Neuronal stem cell (in vitro differentiated cells): ENCODE results near the gene CPNE4.
"Not testable (repeated sequence)": the region's sequence is repeated elsewhere in the genome, so short reads cannot be mapped to it uniquely, and the experiment has no call there.

Experiments used
- DNase-seq: peaks from one replicate; pipeline ENCODE4 v3.0.0-alpha.2; 2013; ENCODE audit warnings: low spot score
- H2AFZ ChIP-seq: one replicate; pipeline ENCODE4 v1.6.1; 2013; ENCODE audit warnings: mild to moderate bottlenecking, low read length, inconsistent platforms
- H2AK5ac ChIP-seq: 2 replicates; pipeline ENCODE4 v1.6.1; 2013; ENCODE audit warnings: low read depth, mild to moderate bottlenecking, inconsistent platforms, low read length, moderate library complexity, mixed read lengths
- H2BK120ac ChIP-seq: 2 replicates; pipeline ENCODE4 v1.6.1; 2013; ENCODE audit warnings: low read depth, mild to moderate bottlenecking, inconsistent platforms, low read length, moderate library complexity, mixed read lengths
- H2BK12ac ChIP-seq: one replicate; pipeline ENCODE4 v1.6.1; 2013; ENCODE audit warnings: low read length, inconsistent platforms
- H2BK15ac ChIP-seq: 2 replicates; pipeline ENCODE4 v1.6.1; 2013; ENCODE audit warnings: mild to moderate bottlenecking, low read length, inconsistent platforms, mixed read lengths
- H2BK5ac ChIP-seq: one replicate; pipeline ENCODE4 v1.6.1; 2013; ENCODE audit warnings: inconsistent platforms, mild to moderate bottlenecking, low read length, moderate library complexity
- H3K14ac ChIP-seq: one replicate; pipeline ENCODE4 v1.6.1; 2013; ENCODE audit warnings: low read length, inconsistent platforms
- H3K18ac ChIP-seq: 2 replicates; pipeline ENCODE4 v1.6.1; 2013; ENCODE audit warnings: low read length, inconsistent platforms
- H3K23ac ChIP-seq: 2 replicates; pipeline ENCODE4 v1.6.1; 2013; ENCODE audit warnings: low read depth, mild to moderate bottlenecking, mixed read lengths, low read length, inconsistent platforms; ENCODE audit not compliant: poor library complexity
- H3K27ac ChIP-seq: replicated peaks from 3 replicates; pipeline ENCODE4 v1.5.1; 2013; ENCODE audit warnings: low read length, inconsistent platforms
- H3K27me3 ChIP-seq, 3 experiments: 2 replicates each; pipeline ENCODE4 v1.6.1; 2013; ENCODE audit warnings: low read length in 3 of 3, mild to moderate bottlenecking in 2 of 3, inconsistent platforms in 1 of 3, low read depth in 1 of 3, mixed read lengths in 1 of 3, moderate library complexity in 1 of 3; ENCODE audit not compliant: control insufficient read depth in 3 of 3, insufficient read depth in 3 of 3
- H3K36me3 ChIP-seq, 2 donors: replicated peaks in 1 of 2; 2 replicates each; pipeline ENCODE4 v1.6.1; 2013; ENCODE audit warnings: low read length in 2 of 2; ENCODE audit not compliant: control insufficient read depth in 2 of 2, insufficient read depth in 2 of 2
- H3K4ac ChIP-seq: 2 replicates; pipeline ENCODE4 v1.6.1; 2013; ENCODE audit warnings: inconsistent platforms, mild to moderate bottlenecking, low read length, moderate library complexity
- H3K4me1 ChIP-seq, 2 donors: 1 replicate in 1 of 2; 2 replicates in 1 of 2; pipeline ENCODE4 v1.6.1; 2013; ENCODE audit warnings: low read length in 2 of 2, low read depth in 1 of 2; ENCODE audit not compliant: control insufficient read depth in 2 of 2, insufficient read depth in 1 of 2
- H3K4me2 ChIP-seq: one replicate; pipeline ENCODE4 v1.6.1; 2013; ENCODE audit warnings: mild to moderate bottlenecking, low read length, inconsistent platforms; ENCODE audit not compliant: insufficient read depth, poor library complexity, severe bottlenecking
- H3K4me3 ChIP-seq, 2 donors: 2 replicates each; pipeline ENCODE4 v1.5.1; 2013; ENCODE audit warnings: low read length in 2 of 2, mild to moderate bottlenecking in 2 of 2, inconsistent platforms in 1 of 2, moderate library complexity in 1 of 2
- H3K79me1 ChIP-seq: one replicate; pipeline ENCODE4 v1.6.1; 2013; ENCODE audit warnings: low read depth, mild to moderate bottlenecking, inconsistent platforms, low read length, moderate library complexity
- H3K9ac ChIP-seq: one replicate; pipeline ENCODE4 v1.6.1; 2013; ENCODE audit warnings: mild to moderate bottlenecking, low read depth, low read length, inconsistent platforms; ENCODE audit not compliant: poor library complexity
- H3K9me3 ChIP-seq, 2 donors: replicated peaks in 1 of 2; 2 replicates each; pipeline versions ENCODE3 to v1.6.1; 2013; ENCODE audit warnings: low read length in 2 of 2, mild to moderate bottlenecking in 2 of 2, inconsistent platforms in 1 of 2, low read depth in 1 of 2, mixed read lengths in 1 of 2, moderate library complexity in 1 of 2; ENCODE audit not compliant: control insufficient read depth in 2 of 2, insufficient read depth in 1 of 2
- H4K8ac ChIP-seq: one replicate; pipeline ENCODE4 v1.6.1; 2013; ENCODE audit warnings: low read depth, mild to moderate bottlenecking, inconsistent platforms, low read length, moderate library complexity
- H4K91ac ChIP-seq: one replicate; pipeline ENCODE4 v1.6.1; 2013; ENCODE audit warnings: low read length, low read depth, mild to moderate bottlenecking, inconsistent platforms; ENCODE audit not compliant: poor library complexity
- WGBS, 2 donors: extraction: QIAGEN DNeasy Blood & Tissue Kit; methylation state at CpG; one replicate each; pipeline ENCODE4 v1.1.7; 2013; ENCODE audit warnings: missing lambda C conversion rate in 2 of 2, mixed read lengths in 1 of 2; ENCODE audit not compliant: insufficient read length in 2 of 2, insufficient replicate concordance in 1 of 2; ENCODE audit errors: extremely low coverage in 2 of 2; 5-methylcytosine and 5-hydroxymethylcytosine counted together

Gene CPNE4

GRCh38 chr3:131895766-131896165 is 139.0 kb downstream of the CPNE4 start:
- Histone ChIP-seq H2BK5ac (no peak overlapping the region), H2BK120ac (no peak overlapping the region), H3K23ac (no peak overlapping the region), H4K8ac (no peak overlapping the region), H3K4me3 (no peak overlapping the region), H3K9me3 (peaks cover 0 to 2% of the 10 kb centered on the region in 2 donors), H3K9ac (no peak overlapping the region), H3K4me1 (no peaks in the 10 kb centered on the region), H2AFZ (no peak overlapping the region), H4K91ac (no peak overlapping the region), H3K18ac (no peak overlapping the region), H3K27me3 (no peaks in the 10 kb centered on the region), H3K4ac (no peak overlapping the region), H3K79me1 (no peaks in the 10 kb centered on the region), H3K36me3 (no peaks in the 10 kb centered on the region), H2AK5ac (no peak overlapping the region), H3K27ac (no peak overlapping the region), H3K14ac (no peak overlapping the region), H3K4me2 (no peak overlapping the region), H2BK12ac (no peak overlapping the region), H2BK15ac (no peak overlapping the region)
- no CpG with 5 or more reads among the region's 3 CpGs for WGBS, 2 donors
- DNase-seq: no peak

- Histone ChIP-seq H2AK5ac (no peak overlapping the region), H2BK12ac (no peak overlapping the region), H3K9me3 (peaks cover 2 to 5% of the 10 kb centered on the region in 2 donors), H3K14ac (no peak overlapping the region), H3K9ac (no peak overlapping the region), H3K27me3 (no peaks in the 10 kb centered on the region), H2AFZ (no peak overlapping the region), H3K4me2 (no peak overlapping the region), H3K4ac (no peak overlapping the region), H4K8ac (no peak overlapping the region), H3K4me3 (no peak overlapping the region), H3K23ac (no peak overlapping the region), H3K18ac (no peak overlapping the region), H3K27ac (no peak overlapping the region), H2BK120ac (no peak overlapping the region), H3K4me1 (no peaks in the 10 kb centered on the region), H3K36me3 (no peaks in the 10 kb centered on the region), H3K79me1 (no peaks in the 10 kb centered on the region), H4K91ac (no peak overlapping the region), H2BK5ac (no peak overlapping the region), H2BK15ac (no peak overlapping the region)
- no peak for DNase-seq
Observed at GRCh38 chr3:131892331-131892730, 142.5 kb downstream of the CPNE4 start.

GRCh38 chr3:131885871-131886270 is 148.9 kb downstream of the CPNE4 start:
- not testable (repeated sequence) for H3K4me1 ChIP-seq
- WGBS, 2 donors: no CpG with 5 or more reads among the region's 4 CpGs

GRCh38 chr3:131883711-131884407 is 151.0 kb downstream of the CPNE4 start:
- Histone ChIP-seq H2BK12ac (no peak overlapping the region), H3K4me1 (no peaks in the 10 kb centered on the region), H3K4me2 (no peak overlapping the region), H3K36me3 (no peaks in the 10 kb centered on the region), H4K8ac (no peak overlapping the region), H2BK5ac (no peak overlapping the region), H2AFZ (no peak overlapping the region), H3K9me3 (peaks cover 1 to 15% of the 10 kb centered on the region in 2 donors), H3K18ac (no peak overlapping the region), H2BK120ac (no peak overlapping the region), H3K27ac (no peak overlapping the region), H3K4ac (no peak overlapping the region), H3K4me3 (no peak overlapping the region), H4K91ac (no peak overlapping the region), H3K14ac (no peak overlapping the region), H3K23ac (no peak overlapping the region), H3K27me3 (no peaks in the 10 kb centered on the region), H3K9ac (no peak overlapping the region), H2AK5ac (no peak overlapping the region), H3K79me1 (no peaks in the 10 kb centered on the region), H2BK15ac (no peak overlapping the region)
- DNase-seq: no peak
- WGBS, 2 donors: no CpG with 5 or more reads among the region's 2 CpGs

More at GRCh38 chr3:131885871-131886270, 148.9 kb downstream of the CPNE4 start:
- H3K79me1 ChIP-seq, H4K91ac ChIP-seq, H3K36me3 ChIP-seq, H2BK5ac ChIP-seq, H3K4me3 ChIP-seq, H3K14ac ChIP-seq, H4K8ac ChIP-seq, H2AFZ ChIP-seq, H3K23ac ChIP-seq, H3K4me2 ChIP-seq, H3K4ac ChIP-seq, H3K27ac ChIP-seq, H3K9ac ChIP-seq, H2BK12ac ChIP-seq, H3K18ac ChIP-seq, H2AK5ac ChIP-seq, H3K27me3 ChIP-seq, H2BK15ac ChIP-seq, DNase-seq, H2BK120ac ChIP-seq: not testable (repeated sequence)
- H3K9me3 ChIP-seq: peaks cover 1 to 15% of the 10 kb centered on the region in 2 donors
